COR-L47 (cell line): Measurements from ENCODE around the gene GNAI1.
A peak's percentile ranks its signal among the peaks of the same experiment; 100 is the strongest.

Experiments used
- DNase-seq: peaks from one replicate; lab custom pipeline; 2025; lab: John Stamatoyannopoulos, UW

GNAI1 gene

GRCh38 chr7:80134536-80135308, at the start of gene GNAI1:
GNAI1 (plus strand) TSS chr7:80134831; CDS start chr7:80135161, 330 bp downstream.
- peak; percentile 74 for DNase-seq

- DNase-seq = no peak
These were observed 47.4 kb upstream of the GNAI1 start for GRCh38 chr7:80087051-80087770.

DNA sequence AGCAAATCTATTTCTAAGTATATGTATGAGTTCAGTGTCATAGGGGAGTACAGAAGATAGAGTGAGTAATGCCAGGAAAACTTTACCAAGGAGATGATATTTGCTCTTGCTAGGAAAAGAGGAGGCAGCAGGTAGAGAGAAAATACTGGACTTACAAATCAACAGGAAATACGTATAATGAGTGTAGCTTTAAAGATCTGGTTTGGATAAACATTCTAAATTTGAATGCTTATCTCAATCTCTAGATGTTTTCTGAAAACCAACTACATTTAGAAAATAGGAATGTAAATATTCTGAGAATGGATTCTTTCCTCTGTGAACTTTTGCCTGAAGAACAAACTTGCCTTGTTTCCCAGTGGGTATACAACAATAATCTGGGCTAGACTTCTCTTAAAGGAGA, 46.9 kb upstream of the GNAI1 start:
- no peak for DNase-seq

DNA sequence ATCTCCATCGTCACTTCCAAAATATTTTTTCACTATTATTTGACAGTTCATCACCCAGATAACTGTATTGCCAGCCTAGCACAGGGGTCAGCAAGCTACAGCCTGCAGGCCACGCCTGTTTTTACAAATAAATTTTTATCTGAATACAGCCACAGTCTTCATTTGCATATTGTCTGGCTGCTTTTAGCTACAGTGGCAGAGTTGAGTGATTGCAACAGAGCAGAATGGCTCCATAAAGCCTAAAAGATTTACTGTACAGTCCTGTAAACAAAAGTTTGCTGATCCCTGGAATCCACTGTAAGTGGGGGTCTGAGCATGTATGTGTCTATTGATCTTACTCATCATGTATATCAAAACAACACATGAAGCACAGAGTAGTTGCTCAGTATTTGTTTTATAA, 45.9 kb upstream of the GNAI1 start:
- no peak for DNase-seq

DNA sequence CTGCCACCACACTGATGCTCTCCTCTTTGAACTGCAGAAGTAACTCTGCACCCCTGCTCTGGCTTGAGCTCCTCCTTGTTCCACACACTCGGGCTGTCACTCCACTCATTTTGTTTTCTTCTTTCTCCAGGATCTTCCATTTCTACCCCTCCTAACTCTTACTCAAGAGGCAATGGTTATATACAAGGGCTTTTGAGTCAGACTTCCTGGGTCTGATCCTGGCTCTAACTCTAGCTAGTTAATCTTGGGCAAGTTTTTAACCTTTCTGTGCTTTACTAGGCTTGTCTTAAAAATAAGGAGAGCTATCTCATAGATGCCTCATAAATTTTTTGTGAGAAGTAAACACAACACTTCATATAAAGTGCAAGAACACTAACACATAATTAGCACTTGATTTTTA, 45.3 kb upstream of the GNAI1 start:
- no peak for DNase-seq

GRCh38 chr7:80093349-80093748, 41.3 kb upstream of the GNAI1 start:
- DNase-seq = no peak

DNA sequence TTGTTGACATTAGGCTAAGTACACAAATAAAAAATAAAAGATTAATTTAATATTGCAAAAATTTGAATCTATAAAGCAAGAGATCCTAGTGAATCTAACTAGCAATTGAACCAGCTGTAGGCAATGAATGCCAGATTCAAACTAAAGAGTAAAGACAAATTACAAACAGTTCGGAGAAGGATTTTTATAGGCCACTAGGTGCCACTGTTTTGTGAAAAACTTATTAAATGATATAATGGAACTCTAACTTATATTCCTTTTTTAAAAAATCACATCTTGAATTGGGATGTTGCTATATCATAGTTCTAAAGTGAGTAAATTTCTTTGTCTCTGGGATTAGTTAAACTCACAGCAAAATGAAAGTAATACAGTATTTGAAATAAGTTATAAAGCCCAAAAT, 39.1 kb upstream of the GNAI1 start:
- no peak for DNase-seq

- DNase-seq = no peak
These were observed 36.9 kb upstream of the GNAI1 start for GRCh38 chr7:80097756-80098155.

DNA sequence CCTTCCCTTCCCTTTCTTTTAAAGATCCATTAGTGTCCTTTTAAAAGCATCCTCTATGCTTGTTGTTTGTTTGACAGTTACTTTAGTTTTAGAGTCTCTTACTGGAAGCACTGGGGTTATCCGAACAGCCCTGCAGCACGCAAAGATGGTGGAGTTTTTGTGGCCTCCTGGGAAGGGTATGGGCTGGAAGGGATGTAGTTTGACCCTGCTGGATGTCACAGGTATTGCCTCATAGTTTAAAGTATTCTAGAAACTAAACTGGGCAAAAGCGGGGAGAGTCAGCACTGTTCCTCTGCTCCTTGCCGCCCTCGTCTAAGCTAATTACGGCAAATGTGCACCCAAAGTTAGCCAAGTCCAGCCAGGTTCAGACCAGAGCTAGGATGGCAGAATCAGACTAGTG, 35.8 kb upstream of the GNAI1 start:
- no peak for DNase-seq

DNA sequence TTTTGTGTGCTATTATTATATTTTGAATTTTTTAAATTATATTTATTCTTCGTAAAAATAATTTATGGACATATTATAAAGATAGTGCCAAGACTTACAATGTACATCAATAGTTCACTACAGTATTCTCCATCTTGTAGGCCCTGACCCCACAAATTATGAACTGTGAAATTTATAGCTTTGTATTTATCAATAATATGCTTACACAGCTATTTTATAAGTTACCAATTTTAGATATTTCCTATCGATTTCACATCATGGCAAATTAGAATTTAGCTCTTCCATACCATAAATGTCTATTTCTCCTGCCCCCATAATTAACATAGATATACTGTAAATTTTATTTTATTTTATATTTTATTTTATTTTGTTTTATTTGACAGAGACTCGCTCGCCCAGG, 34.4 kb upstream of the GNAI1 start:
- DNase-seq = no peak

GRCh38 chr7:80105701-80106408, 28.8 kb upstream of the GNAI1 start:
- no peak for DNase-seq

DNA sequence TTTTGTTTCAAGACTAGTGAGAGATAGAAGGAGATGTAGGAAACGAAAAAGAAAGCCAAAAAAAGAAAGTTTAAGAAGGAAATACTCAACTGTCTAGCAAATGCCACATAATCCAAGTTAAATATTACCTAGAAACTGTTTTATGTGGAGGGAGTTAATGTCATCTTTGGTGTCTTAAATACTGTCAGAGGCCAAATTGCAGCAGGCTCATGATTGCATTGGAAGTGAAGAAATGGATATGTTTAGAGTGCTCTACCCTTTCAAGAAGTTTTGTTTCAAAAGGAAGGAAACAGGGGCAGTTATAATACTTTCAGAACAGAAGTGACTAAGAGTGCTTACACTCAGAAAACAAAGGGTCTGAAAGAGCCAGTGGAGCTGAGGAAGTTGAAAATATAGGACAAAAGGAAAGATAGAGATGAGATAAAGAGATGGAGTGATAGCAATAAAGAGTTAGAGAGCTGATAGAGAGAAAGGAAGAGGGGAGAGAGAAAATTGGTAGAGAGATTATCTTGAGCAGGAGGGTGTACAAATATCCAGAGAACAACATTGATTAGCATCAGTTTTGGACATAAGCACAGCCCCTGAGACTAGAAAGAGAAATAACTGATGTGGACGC, 28.0 kb upstream of the GNAI1 start:
- no peak for DNase-seq

GRCh38 chr7:80107278-80107677, 27.4 kb upstream of the GNAI1 start:
- DNase-seq = no peak

- no peak for DNase-seq
These were observed 24.3 kb upstream of the GNAI1 start for GRCh38 chr7:80110376-80110775.

- DNase-seq = no peak
These were observed 20.5 kb upstream of the GNAI1 start for GRCh38 chr7:80114159-80114558.

DNA sequence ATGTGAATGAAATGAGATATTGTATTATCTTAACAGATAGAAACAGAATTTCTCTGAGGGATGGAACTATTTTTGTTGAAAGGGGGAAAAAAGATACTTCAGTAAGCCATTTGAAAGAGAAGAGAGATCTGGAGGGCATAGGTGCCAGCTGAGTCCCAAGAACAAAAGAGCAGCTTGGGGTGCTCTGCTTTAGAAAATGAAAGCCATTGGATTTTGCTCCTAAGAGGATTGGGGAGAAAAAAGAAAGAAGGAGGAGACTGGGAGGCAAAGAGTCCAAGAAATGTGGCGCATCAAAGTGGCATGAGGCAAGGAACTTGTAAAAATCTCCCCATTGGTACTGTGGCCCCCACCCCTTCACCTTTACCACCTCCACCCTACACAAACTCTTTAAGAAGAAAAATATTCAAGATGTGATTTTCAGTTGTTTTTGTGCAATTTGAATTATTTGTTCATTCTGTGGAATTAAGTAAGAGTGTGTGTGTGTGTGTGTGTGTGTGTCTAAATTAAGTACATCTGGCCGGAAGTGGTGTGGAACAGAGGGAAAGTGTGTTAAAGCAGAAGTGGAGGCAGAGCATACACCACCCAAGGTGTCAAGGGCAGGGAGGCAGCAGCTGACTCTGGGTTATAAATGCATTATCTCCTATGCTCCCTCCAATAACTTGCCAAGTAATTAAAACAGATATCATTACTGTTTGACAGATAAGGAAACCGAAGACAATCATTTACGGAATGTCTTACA, 9.9 kb upstream of the GNAI1 start:
- no peak for DNase-seq

- DNase-seq = peak; percentile 84
These were observed 7.0 kb upstream of the GNAI1 start for GRCh38 chr7:80127412-80128160.

DNA sequence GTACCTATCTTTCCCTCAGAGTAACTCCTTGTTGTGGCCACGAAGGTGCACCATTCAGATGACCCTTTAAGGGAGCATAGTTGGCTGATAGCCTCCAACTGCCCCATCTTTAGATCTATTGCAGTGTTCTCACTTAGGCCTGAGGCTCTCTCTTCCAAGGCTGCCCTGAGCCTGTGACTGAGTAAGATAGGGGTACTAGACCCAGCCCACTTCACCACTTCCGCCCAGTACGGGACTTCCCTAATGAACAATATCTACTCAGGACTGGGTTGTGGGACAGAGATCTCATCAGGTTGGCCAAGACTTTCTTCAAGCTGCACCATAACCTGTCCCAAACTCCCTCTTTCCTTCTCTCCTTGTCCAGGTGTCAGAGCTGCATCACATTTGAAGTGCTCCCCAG, 5.7 kb upstream of the GNAI1 start:
- no peak for DNase-seq

- no peak for DNase-seq
These were observed 4.8 kb upstream of the GNAI1 start for GRCh38 chr7:80129785-80130184.

- no peak for DNase-seq
These were observed 2.8 kb upstream of the GNAI1 start for GRCh38 chr7:80131675-80132435.
